Measurements from ENCODE around the gene PSMA6.
A peak's percentile ranks its signal among the peaks of the same experiment; 100 is the strongest.

The PSMA6 gene

GRCh38 chr14:35339761-35340406 lies 47.7 kb downstream of the PSMA6 start:
- DNase-seq (ENCODE audit: low spot score) = no peak
- ChIA-PET CTCF (no interaction called here), POLR2A (ENCODE audit: low non-redundant PET) (no interaction called here)
- peak overlapping the region; percentile 97 for H3K27ac ChIP-seq
- no peak for TF ChIP-seq CTCF (conservative IDR thresholded peaks at IDR 0.05; ENCODE audit: low read depth)

- no peak for TF ChIP-seq CTCF (conservative IDR thresholded peaks at IDR 0.05; ENCODE audit: low read depth)
- ChIA-PET CTCF (interaction anchor here (0.6 to 1.1 kb wide), 2 partner anchors 29 to 49 kb away, joined by 3 read pairs; partner anchors contain the start of gene PSMA6), POLR2A (ENCODE audit: low non-redundant PET) (no interaction called here)
- H3K27ac ChIP-seq = peak overlapping the region; percentile 97
- DNase-seq (ENCODE audit: low spot score) = no peak
Measured at GRCh38 chr14:35340616-35341453, 48.7 kb downstream of the PSMA6 start.

- DNase-seq (ENCODE audit: low spot score) = no peak
- POLR2A ChIA-PET (ENCODE audit: low non-redundant PET) = no interaction called here
- H3K27ac ChIP-seq = peak overlapping the region; percentile 97
- CTCF ChIA-PET = interaction anchor here (0.6 to 1.1 kb wide), 2 partner anchors 29 to 49 kb away, joined by 3 read pairs; partner anchors contain the start of gene PSMA6
- TF ChIP-seq CTCF (conservative IDR thresholded peaks at IDR 0.05; ENCODE audit: low read depth) = no peak
Measured at GRCh38 chr14:35341454-35341750, 49.2 kb downstream of the PSMA6 start.

GRCh38 chr14:35341751-35342488 lies 49.7 kb downstream of the PSMA6 start:
- peak overlapping the region; percentile 97 for H3K27ac ChIP-seq
- CTCF ChIA-PET = interaction anchor here (0.5 to 1.1 kb wide), 3 partner anchors 28 to 459 kb away, joined by 3 read pairs; partner anchors contain the start of gene PSMA6
- no peak for TF ChIP-seq CTCF (conservative IDR thresholded peaks at IDR 0.05; ENCODE audit: low read depth)
- POLR2A ChIA-PET (ENCODE audit: low non-redundant PET) = interaction anchor here (0.6 kb wide), 1 partner anchor 62 kb away, joined by 4 read pairs; no protein-coding TSS in a partner anchor
- peak; percentile 78 for DNase-seq (ENCODE audit: low spot score)

- ChIA-PET CTCF (interaction anchor here (0.5 kb wide), 2 partner anchors 238 to 459 kb away, joined by 3 to 4 read pairs; no protein-coding TSS in a partner anchor), POLR2A (ENCODE audit: low non-redundant PET) (interaction anchor here (0.6 kb wide), 1 partner anchor 61 kb away, joined by 4 read pairs; no protein-coding TSS in a partner anchor)
- no peak for DNase-seq (ENCODE audit: low spot score)
- TF ChIP-seq CTCF (conservative IDR thresholded peaks at IDR 0.05; ENCODE audit: low read depth) = no peak
- peak overlapping the region; percentile 97 for H3K27ac ChIP-seq
Measured at GRCh38 chr14:35342489-35343010, 50.4 kb downstream of the PSMA6 start.

GRCh38 chr14:35343702-35344101 lies 51.5 kb downstream of the PSMA6 start:
- H3K27ac ChIP-seq = 0 out of 2 replicates have a peak overlapping the region, but pooled peaks have one; percentile 3
- CTCF ChIA-PET = interaction anchor here (0.7 kb wide), 1 partner anchor 21 kb away, joined by 4 read pairs; no protein-coding TSS in a partner anchor
- TF ChIP-seq CTCF (conservative IDR thresholded peaks at IDR 0.05; ENCODE audit: low read depth) = no peak
- no peak for DNase-seq (ENCODE audit: low spot score)
- POLR2A ChIA-PET (ENCODE audit: low non-redundant PET) = no interaction called here
